SU-DHL-6 (cell line): ENCODE measurements around the gene TMPRSS11B.

Experiments
- H2AFZ ChIP-seq: fragments of 200-600 bp; sonication (generic); 2 replicates; pipeline ENCODE4 v1.6.1; 2014; ENCODE audit warnings: low read depth, mild to moderate bottlenecking, moderate library complexity, mixed read lengths, antibody characterized with exemption, low read length; ENCODE audit not compliant: severe bottlenecking
- H3F3A ChIP-seq: fragments of 200-600 bp; shearing (Covaris generic); 2 replicates; pipeline ENCODE4 v1.6.0; 2016; ENCODE audit warnings: antibody characterized with exemption, mild to moderate bottlenecking; ENCODE audit not compliant: insufficient read depth
- H3K27ac ChIP-seq: fragments of 200-600 bp; sonication (generic); 2 replicates; pipeline ENCODE4 v1.5.1; 2016; ENCODE audit warnings: low read depth, mild to moderate bottlenecking, low read length, moderate library complexity, mixed read lengths
- H3K27me3 ChIP-seq: fragments of 200-600 bp; sonication (generic), shearing (Covaris generic); 2 replicates; pipeline ENCODE4 v1.6.0; 2014; ENCODE audit warnings: mild to moderate bottlenecking, low read length
- H3K36me3 ChIP-seq: fragments of 200-600 bp; sonication (generic); 2 replicates; pipeline ENCODE4 v1.6.1; 2014; ENCODE audit warnings: mild to moderate bottlenecking, low read length, mixed read lengths
- H3K4me2 ChIP-seq: fragments of 300-600, 200-600 bp; shearing (Covaris generic), sonication (generic); 2 replicates; pipeline ENCODE4 v1.6.0; 2014; ENCODE audit warnings: low read length, low read depth, mild to moderate bottlenecking; ENCODE audit not compliant: poor library complexity, severe bottlenecking
- H3K4me3 ChIP-seq: fragments of 200-600 bp; sonication (generic); 2 replicates; pipeline ENCODE4 v1.5.1; 2014; ENCODE audit warnings: antibody characterized with exemption, low read length, mild to moderate bottlenecking, mixed read lengths; ENCODE audit not compliant: insufficient read depth, poor library complexity, severe bottlenecking
- H3K79me2 ChIP-seq: fragments of 200-600 bp; sonication (generic); 2 replicates; pipeline ENCODE4 v1.6.1; 2014; ENCODE audit warnings: mild to moderate bottlenecking, low read length, moderate library complexity; ENCODE audit not compliant: insufficient read depth
- H3K9ac ChIP-seq: fragments of 200-600 bp; sonication (generic); 2 replicates; pipeline ENCODE4 v1.7.0; 2014; ENCODE audit warnings: mild to moderate bottlenecking, low read length
- H3K9me2 ChIP-seq: fragments of 200-600 bp; sonication (generic); replicated peaks from 2 replicates; pipeline ENCODE4 v1.6.1; 2014; ENCODE audit warnings: low read length; ENCODE audit not compliant: insufficient read depth
- H3K9me3 ChIP-seq: fragments of 200-600 bp; sonication (generic); 2 replicates; pipeline ENCODE4 v1.6.1; 2014; ENCODE audit warnings: low read length, mixed read lengths; ENCODE audit not compliant: insufficient read depth
- H4K20me1 ChIP-seq: fragments of 200-600 bp; sonication (generic); 2 replicates; pipeline ENCODE4 v1.6.1; 2014; ENCODE audit warnings: low read depth, mild to moderate bottlenecking, antibody characterized with exemption, low read length, moderate library complexity, mixed read lengths
- CTCF ChIP-seq: fragments of 200-600 bp; sonication (generic); IDR thresholded peaks from one replicate; pipeline ENCODE4 v1.5.1; 2017; ENCODE audit warnings: antibody characterized with exemption, mild to moderate bottlenecking, low read length, moderate library complexity; ENCODE audit not compliant: insufficient read depth, poor library complexity, severe bottlenecking
- EZH2phosphoT487 ChIP-seq: fragments of 200-600 bp; sonication (generic), shearing (Covaris generic); conservative IDR thresholded peaks from 2 replicates; pipeline ENCODE4 v1.6.1; 2018; ENCODE audit warnings: mild to moderate bottlenecking, antibody characterized with exemption, low read length, moderate library complexity, mixed read lengths

TMPRSS11B gene

GRCh38 chr4:68180849-68181526 is 64.5 kb downstream of the TMPRSS11B start:
- Histone ChIP-seq H3K9me3 (no peaks in the 10 kb centered on the region), H3K79me2 (no peaks in the 10 kb centered on the region), H3K36me3 (no peaks in the 10 kb centered on the region), H4K20me1 (no peaks in the 10 kb centered on the region), H3K9ac (no peak overlapping the region), H3K27me3 (no peaks in the 10 kb centered on the region), H3K4me2 (no peak overlapping the region), H2AFZ (no peak overlapping the region), H3F3A (no peaks in the 10 kb centered on the region), H3K27ac (no peak overlapping the region), H3K4me3 (no peak overlapping the region), H3K9me2 (no peaks in the 10 kb centered on the region)
- TF ChIP-seq EZH2phosphoT487 (no peak), CTCF (no peak)

- H3K4me2 ChIP-seq: no peak overlapping the region
- H3K4me3 ChIP-seq: no peak overlapping the region
- no peaks in the 10 kb centered on the region for H4K20me1 ChIP-seq
- no peaks in the 10 kb centered on the region for H3K79me2 ChIP-seq
- no peaks in the 10 kb centered on the region for H3K9me3 ChIP-seq
- TF ChIP-seq EZH2phosphoT487: no peak
- TF ChIP-seq CTCF: no peak
- no peak overlapping the region for H3K27ac ChIP-seq
- H3K9me2 ChIP-seq: no peaks in the 10 kb centered on the region
- no peak overlapping the region for H3K9ac ChIP-seq
- no peaks in the 10 kb centered on the region for H3F3A ChIP-seq
- H2AFZ ChIP-seq: no peak overlapping the region
- H3K36me3 ChIP-seq: no peaks in the 10 kb centered on the region
- no peaks in the 10 kb centered on the region for H3K27me3 ChIP-seq
Measured at GRCh38 chr4:68176904-68177303, 68.6 kb downstream of the TMPRSS11B start.
